Suprapubic skin (tissue), 4 donors: ENCODE data around the gene LRSAM1. TPM values are rescaled to one million over a fixed set of nuclear protein-coding genes. Genes with fewer than 3 reads are reported as not detected.

Source experiments
- DNase-seq, 2 donors: peaks; one replicate each; pipeline ENCODE4 v3.0.0-alpha.2; 2019; ENCODE audit warnings: low spot score in 2 of 2
- H3K27ac ChIP-seq: fragments of 200-600 bp; sonication (generic); one replicate; pipeline ENCODE4 v1.5.1; 2019
- H3K27me3 ChIP-seq: fragments of 200-600 bp; sonication (generic); one replicate; pipeline ENCODE4 v1.5.1; 2019
- H3K36me3 ChIP-seq: fragments of 200-600 bp; sonication (generic); one replicate; pipeline ENCODE4 v1.5.1; 2019
- H3K4me1 ChIP-seq: fragments of 200-600 bp; sonication (generic); one replicate; pipeline ENCODE4 v1.5.1; 2019
- H3K4me3 ChIP-seq: fragments of 200-600 bp; sonication (generic); one replicate; pipeline ENCODE4 v1.5.1; 2019; ENCODE audit warnings: mild to moderate bottlenecking
- H3K9me3 ChIP-seq: fragments of 200-600 bp; sonication (generic); one replicate; pipeline ENCODE4 v1.5.1; 2019
- CTCF ChIP-seq, 2 donors: fragments of 200-600 bp in 1 of 2; fragments of 450-650 bp in 1 of 2; sonication (generic) in 1 of 2; IDR thresholded peaks; one replicate each; pipeline ENCODE4 v1.5.1; 2016 to 2019; ENCODE audit warnings: antibody characterized with exemption in 2 of 2, mild to moderate bottlenecking in 1 of 2, moderate library complexity in 1 of 2
- EP300 ChIP-seq: sonication (generic); formaldehyde crosslinking; IDR thresholded peaks from one replicate; pipeline ENCODE4 v1.6.1; 2017; ENCODE audit warnings: antibody characterized with exemption
- POLR2A ChIP-seq, 2 donors: fragments of 450-650 bp; IDR thresholded peaks; one replicate each; pipeline ENCODE4 v1.6.1; 2017; ENCODE audit warnings: antibody characterized with exemption in 2 of 2, mild to moderate bottlenecking in 2 of 2, moderate library complexity in 2 of 2
- POLR2AphosphoS5 ChIP-seq, 3 donors: sonication (generic); formaldehyde crosslinking; IDR thresholded peaks; one replicate each; pipeline ENCODE4 v1.6.1; 2017; ENCODE audit warnings: antibody characterized with exemption in 3 of 3
- WGBS: methylation state at CpG from one replicate; pipeline ENCODE4 v1.1.5; 2018; 5-methylcytosine and 5-hydroxymethylcytosine counted together
- total RNA-seq, 4 donors: library from RNA; depleted of rRNA; stranded (reverse); fragments of >200 nt; gene quantifications; one replicate each; pipeline ENCODE4 v1.1.0, GENCODE V29; 2016

LRSAM1 gene
- total RNA-seq, 4 donors from 2014 or later, result 31.2 to 84.7 (median 37.2) TPM

DNA sequence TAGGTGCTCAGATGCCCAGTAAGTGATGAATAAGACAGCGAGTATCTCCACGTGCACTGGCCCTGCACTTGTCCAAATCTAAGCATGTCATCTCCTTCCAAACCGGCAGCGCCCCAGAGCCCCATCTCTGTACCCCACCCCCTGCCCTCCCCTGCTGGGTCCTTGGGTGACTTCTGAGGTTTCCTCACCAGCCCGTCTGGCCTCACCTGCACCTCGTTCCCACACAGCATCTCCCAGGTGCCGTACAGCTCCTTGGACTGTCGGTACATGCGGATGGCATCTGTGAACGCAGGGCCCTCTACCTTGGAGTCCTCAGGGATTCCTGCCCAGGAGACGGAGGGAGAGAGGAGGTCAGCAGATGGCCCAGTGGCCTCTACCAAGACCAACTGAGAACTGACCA is 66.3 kb downstream of the LRSAM1 start:
- H3K4me1 ChIP-seq, result peaks cover 31% of the 10 kb centered on the region
- H3K27ac ChIP-seq, result no peak overlapping the region
- H3K36me3 ChIP-seq, result peaks cover 74% of the 10 kb centered on the region
- H3K4me3 ChIP-seq, result no peak overlapping the region
- TF ChIP-seq EP300 (no peak), POLR2A (IDR thresholded peaks at IDR 0.05) (no peak), POLR2AphosphoS5 (IDR thresholded peaks at IDR 0.05) (no peak), CTCF (IDR thresholded peaks at IDR 0.05) (no peak)
- no peaks in the 10 kb centered on the region for H3K9me3 ChIP-seq
- 97% methylated on average over 10 of the region's 11 CpGs for WGBS
- DNase-seq, result no peak
- no peaks in the 10 kb centered on the region for H3K27me3 ChIP-seq

GRCh38 chr9:127518091-127518856 is 67.0 kb downstream of the LRSAM1 start:
- DNase-seq, result no peak
- Histone ChIP-seq H3K4me3 (no peak overlapping the region), H3K27me3 (no peaks in the 10 kb centered on the region), H3K9me3 (no peaks in the 10 kb centered on the region), H3K36me3 (peaks cover 70% of the 10 kb centered on the region), H3K4me1 (peaks cover 34% of the 10 kb centered on the region), H3K27ac (no peak overlapping the region)
- WGBS, result 92% methylated on average over 12 of the region's 13 CpGs
- TF ChIP-seq EP300 (no peak), POLR2A (IDR thresholded peaks at IDR 0.05) (no peak), POLR2AphosphoS5 (IDR thresholded peaks at IDR 0.05) (no peak), CTCF (IDR thresholded peaks at IDR 0.05) (no peak)

- WGBS, result 69% methylated on average over 22 of the region's 22 CpGs
- no peaks in the 10 kb centered on the region for H3K27me3 ChIP-seq
- peaks cover 34% of the 10 kb centered on the region for H3K4me1 ChIP-seq
- no peak overlapping the region for H3K27ac ChIP-seq
- no peaks in the 10 kb centered on the region for H3K9me3 ChIP-seq
- H3K4me3 ChIP-seq, result no peak overlapping the region
- peaks cover 70% of the 10 kb centered on the region for H3K36me3 ChIP-seq
- TF ChIP-seq EP300 (no peak), CTCF (IDR thresholded peaks at IDR 0.05) (no peak), POLR2AphosphoS5 (IDR thresholded peaks at IDR 0.05) (no peak), POLR2A (IDR thresholded peaks at IDR 0.05) (no peak)
- DNase-seq, result no peak
These were observed 68.2 kb downstream of the LRSAM1 start for GRCh38 chr9:127519301-127520166.

DNA sequence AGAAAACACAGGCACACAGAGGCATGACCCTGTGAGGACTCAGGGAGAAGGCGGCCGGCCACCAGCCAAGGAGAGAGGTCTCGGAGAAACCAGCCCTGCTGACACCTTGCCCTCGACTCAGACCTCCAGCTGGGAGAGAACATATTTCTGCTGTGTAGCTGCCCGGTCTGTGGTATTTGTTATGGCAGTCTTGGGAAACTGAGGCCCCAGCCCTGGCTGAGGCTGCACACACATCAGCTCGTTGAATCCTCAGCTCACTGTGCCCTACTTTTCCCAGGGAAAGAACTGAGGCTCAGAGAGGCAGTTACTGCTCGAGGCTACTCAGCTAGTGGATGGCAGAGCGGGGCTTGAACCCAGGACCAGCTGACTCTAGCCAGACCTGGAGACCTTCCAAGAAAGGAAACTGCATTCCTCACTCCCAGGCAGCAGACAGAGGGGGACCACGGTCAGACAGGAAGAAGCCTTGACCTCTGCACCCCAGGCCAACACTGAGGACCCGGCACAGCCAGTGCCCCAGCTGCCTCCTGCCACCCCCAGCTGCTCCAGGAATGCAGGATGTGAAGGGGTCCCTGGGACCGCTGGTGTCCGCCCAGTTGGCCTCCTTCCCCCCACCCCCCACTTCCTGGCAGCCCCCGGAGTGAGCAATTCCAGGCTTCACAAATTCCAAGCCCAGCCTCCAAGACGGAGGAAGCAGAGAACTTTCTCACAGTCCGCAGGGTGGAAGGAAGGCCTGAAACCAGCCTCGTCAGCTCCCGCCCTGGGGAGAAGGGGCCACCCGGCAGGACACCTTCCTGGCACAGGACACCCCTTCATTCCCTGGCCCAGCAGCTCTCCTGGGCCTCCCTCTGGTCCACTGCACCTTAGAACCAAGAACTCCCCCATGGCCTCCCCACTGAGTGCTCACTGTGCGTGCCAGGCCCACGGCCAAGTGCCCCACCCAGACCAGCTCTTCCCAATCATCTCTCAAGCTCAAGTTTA is 69.9 kb downstream of the LRSAM1 start:
- DNase-seq, result no peak
- peaks cover 34% of the 10 kb centered on the region for H3K4me1 ChIP-seq
- H3K36me3 ChIP-seq, result peaks cover 72% of the 10 kb centered on the region

More for the DNA sequence above, 69.9 kb downstream of the LRSAM1 start:
- Histone ChIP-seq H3K4me3 (no peak overlapping the region), H3K27me3 (no peaks in the 10 kb centered on the region), H3K27ac (peak overlapping the region; percentile 59), H3K9me3 (no peaks in the 10 kb centered on the region)
- TF ChIP-seq POLR2A (IDR thresholded peaks at IDR 0.05), result no peak
- no peak for TF ChIP-seq POLR2AphosphoS5 (IDR thresholded peaks at IDR 0.05)
- no peak for TF ChIP-seq EP300
- TF ChIP-seq CTCF (IDR thresholded peaks at IDR 0.05), result no peak
- WGBS, result 68% methylated on average over 12 of the region's 20 CpGs
